GM12873 (cell line): ENCODE data around the gene RPP30.

ENCODE experiments used
- CTCF ChIP-seq: IDR thresholded peaks from 2 replicates; pipeline ENCODE4 v1.5.1; 2012; ENCODE audit warnings: low read depth, mild to moderate bottlenecking, moderate library complexity, low read length, control low read depth; ENCODE audit not compliant: insufficient read depth; ENCODE audit errors: missing control alignments

RPP30 gene

GRCh38 chr10:90858461-90858968 is 13.3 kb upstream of the RPP30 start:
- TF ChIP-seq CTCF = no peak

GRCh38 chr10:90859321-90859751 is 12.4 kb upstream of the RPP30 start:
- no peak for TF ChIP-seq CTCF

- TF ChIP-seq CTCF = no peak
Measured at GRCh38 chr10:90860790-90861189, 11.0 kb upstream of the RPP30 start.

GRCh38 chr10:90862908-90863514 is 8.8 kb upstream of the RPP30 start:
- peak; percentile 54 for TF ChIP-seq CTCF

GRCh38 chr10:90865401-90865800 is 6.4 kb upstream of the RPP30 start:
- peak; percentile 32 for TF ChIP-seq CTCF

GRCh38 chr10:90866050-90866598 is 5.7 kb upstream of the RPP30 start:
- TF ChIP-seq CTCF = no peak

- TF ChIP-seq CTCF = peak; percentile 47
Measured at GRCh38 chr10:90871279-90871765, 452 bp upstream of the RPP30 start.
